BLaER1 (cell line): ENCODE data around the gene ZNF319.

ENCODE experiments used
- H3K27ac ChIP-seq: shearing (Covaris generic); formaldehyde crosslinking; 2 replicates; pipeline ENCODE4 v1.8.1; 2022
- H3K27me3 ChIP-seq: shearing (Covaris generic); formaldehyde crosslinking; 2 replicates; pipeline ENCODE4 v1.8.1; 2022
- H3K36me3 ChIP-seq: shearing (Covaris generic); formaldehyde crosslinking; 2 replicates; pipeline ENCODE4 v1.8.1; 2022
- H3K4me1 ChIP-seq: shearing (Covaris generic); formaldehyde crosslinking; 2 replicates; pipeline ENCODE4 v1.8.1; 2022
- H3K4me2 ChIP-seq: shearing (Covaris generic); formaldehyde crosslinking; 2 replicates; pipeline ENCODE4 v1.8.1; 2022
- H3K4me3 ChIP-seq: shearing (Covaris generic); formaldehyde crosslinking; 2 replicates; pipeline ENCODE4 v1.8.1; 2022
- H3K9ac ChIP-seq: shearing (Covaris generic); formaldehyde crosslinking; 2 replicates; pipeline ENCODE4 v1.8.1; 2022
- H3K9me3 ChIP-seq: shearing (Covaris generic); formaldehyde crosslinking; 2 replicates; pipeline ENCODE4 v1.8.1; 2022
- H4K20me1 ChIP-seq: shearing (Covaris generic); formaldehyde crosslinking; 2 replicates; pipeline ENCODE4 v1.8.1; 2022
- Cebpa-rat ChIP-seq: shearing (Covaris generic); IDR thresholded peaks from 2 replicates; pipeline ENCODE4 v1.8.1; 2022

ZNF319 gene

GRCh38 chr16:58036943-58037342 is 36.5 kb upstream of the ZNF319 start:
- no peaks in the 10 kb centered on the region for H3K36me3 ChIP-seq
- H4K20me1 ChIP-seq = no peaks in the 10 kb centered on the region
- H3K4me3 ChIP-seq = no peak overlapping the region
- H3K9ac ChIP-seq = no peak overlapping the region
- H3K27me3 ChIP-seq = no peaks in the 10 kb centered on the region
- no peak overlapping the region for H3K27ac ChIP-seq
- TF ChIP-seq Cebpa-rat = no peak
- no peak overlapping the region for H3K4me2 ChIP-seq
- H3K9me3 ChIP-seq = no peaks in the 10 kb centered on the region
- peaks cover 51% of the 10 kb centered on the region for H3K4me1 ChIP-seq

- H3K4me2 ChIP-seq = peak overlapping the region; percentile 37
- H3K4me3 ChIP-seq = no peak overlapping the region
- no peaks in the 10 kb centered on the region for H4K20me1 ChIP-seq
- no peak for TF ChIP-seq Cebpa-rat
- H3K9ac ChIP-seq = no peak overlapping the region
- no peak overlapping the region for H3K27ac ChIP-seq
- no peaks in the 10 kb centered on the region for H3K9me3 ChIP-seq
- H3K36me3 ChIP-seq = no peaks in the 10 kb centered on the region
- H3K27me3 ChIP-seq = no peaks in the 10 kb centered on the region
- peaks cover 40% of the 10 kb centered on the region for H3K4me1 ChIP-seq
Measured at GRCh38 chr16:58035356-58036170, 35.1 kb upstream of the ZNF319 start.

- Histone ChIP-seq H3K4me2 (peak overlapping the region; percentile 37), H3K4me1 (peaks cover 37% of the 10 kb centered on the region), H4K20me1 (no peaks in the 10 kb centered on the region), H3K27me3 (no peaks in the 10 kb centered on the region), H3K9ac (no peak overlapping the region), H3K36me3 (no peaks in the 10 kb centered on the region), H3K4me3 (no peak overlapping the region), H3K27ac (no peak overlapping the region), H3K9me3 (no peaks in the 10 kb centered on the region)
- TF ChIP-seq Cebpa-rat = no peak
Measured at GRCh38 chr16:58034774-58035173, 34.3 kb upstream of the ZNF319 start.

GRCh38 chr16:58034128-58034685 is 33.7 kb upstream of the ZNF319 start:
- peaks cover 37% of the 10 kb centered on the region for H3K4me1 ChIP-seq
- peak overlapping the region; percentile 43 for H3K4me2 ChIP-seq
- H3K36me3 ChIP-seq = no peaks in the 10 kb centered on the region
- no peaks in the 10 kb centered on the region for H3K27me3 ChIP-seq
- no peak overlapping the region for H3K9ac ChIP-seq
- no peak for TF ChIP-seq Cebpa-rat
- H3K9me3 ChIP-seq = no peaks in the 10 kb centered on the region
- H4K20me1 ChIP-seq = no peaks in the 10 kb centered on the region
- no peak overlapping the region for H3K27ac ChIP-seq
- H3K4me3 ChIP-seq = no peak overlapping the region

- Histone ChIP-seq H3K9ac (no peak overlapping the region), H3K4me3 (no peak overlapping the region), H3K27ac (no peak overlapping the region), H4K20me1 (peaks cover 11% of the 10 kb centered on the region; the same call in 1 of the 2 replicates), H3K36me3 (no peaks in the 10 kb centered on the region), H3K4me1 (peaks cover 30% of the 10 kb centered on the region), H3K27me3 (peaks cover 11% of the 10 kb centered on the region), H3K9me3 (no peaks in the 10 kb centered on the region), H3K4me2 (no peak overlapping the region)
- TF ChIP-seq Cebpa-rat = no peak
Measured at GRCh38 chr16:58032710-58033293, 32.3 kb upstream of the ZNF319 start.

GRCh38 chr16:58031016-58031800 is 30.7 kb upstream of the ZNF319 start:
- H3K9ac ChIP-seq = no peak overlapping the region
- peaks cover 27% of the 10 kb centered on the region for H3K27me3 ChIP-seq
- peaks cover 40% of the 10 kb centered on the region for H3K4me1 ChIP-seq
- H3K27ac ChIP-seq = no peak overlapping the region
- no peaks in the 10 kb centered on the region for H3K9me3 ChIP-seq
- H3K36me3 ChIP-seq = no peaks in the 10 kb centered on the region
- H3K4me3 ChIP-seq = no peak overlapping the region
- peaks cover 26% of the 10 kb centered on the region for H4K20me1 ChIP-seq
- H3K4me2 ChIP-seq = no peak overlapping the region
- TF ChIP-seq Cebpa-rat = no peak

- Histone ChIP-seq H3K9ac (no peak overlapping the region), H3K4me3 (no peak overlapping the region), H4K20me1 (peaks cover 35% of the 10 kb centered on the region), H3K9me3 (no peaks in the 10 kb centered on the region), H3K4me1 (peaks cover 38% of the 10 kb centered on the region), H3K36me3 (no peaks in the 10 kb centered on the region), H3K27me3 (peaks cover 36% of the 10 kb centered on the region), H3K27ac (no peak overlapping the region), H3K4me2 (no peak overlapping the region)
- no peak for TF ChIP-seq Cebpa-rat
Measured at GRCh38 chr16:58030136-58030840, 29.8 kb upstream of the ZNF319 start.

GRCh38 chr16:58029410-58029809 is 28.9 kb upstream of the ZNF319 start:
- no peak for TF ChIP-seq Cebpa-rat
- Histone ChIP-seq H3K27ac (no peak overlapping the region), H4K20me1 (peaks cover 44% of the 10 kb centered on the region), H3K27me3 (peaks cover 45% of the 10 kb centered on the region), H3K9ac (no peak overlapping the region), H3K4me1 (peaks cover 38% of the 10 kb centered on the region), H3K4me2 (no peak overlapping the region), H3K4me3 (no peak overlapping the region), H3K9me3 (no peaks in the 10 kb centered on the region), H3K36me3 (no peaks in the 10 kb centered on the region)

- Histone ChIP-seq H3K27ac (no peak overlapping the region), H3K4me1 (peaks cover 32% of the 10 kb centered on the region), H3K27me3 (peaks cover 53% of the 10 kb centered on the region), H3K4me2 (0 out of 2 replicates have a peak overlapping the region, but pooled peaks have one; percentile 12), H3K4me3 (no peak overlapping the region), H4K20me1 (peaks cover 52% of the 10 kb centered on the region), H3K9ac (no peak overlapping the region), H3K9me3 (no peaks in the 10 kb centered on the region), H3K36me3 (no peaks in the 10 kb centered on the region)
- TF ChIP-seq Cebpa-rat = no peak
Measured at GRCh38 chr16:58028541-58029070, 28.1 kb upstream of the ZNF319 start.
